K562 (cell line): ENCODE results near the gene U2AF1L4. TPM values are rescaled to one million over a fixed set of nuclear protein-coding genes. Genes with fewer than 3 reads are reported as not detected.

Source experiments
- CEBPB ChIP-seq: fragments of 450-650 bp; IDR thresholded peaks from 2 replicates; pipeline ENCODE4 v1.6.1; 2016; ENCODE audit warnings: missing genetic modification characterization, missing compliant biosample characterization
- CSDE1 ChIP-seq, 2 experiments: fragments of 450-650 bp; IDR thresholded peaks; 2 replicates each; pipeline ENCODE4 v1.6.1; 2016; ENCODE audit warnings: mild to moderate bottlenecking in 1 of 2
- GATA2 ChIP-seq: sonication (generic); formaldehyde crosslinking; IDR thresholded peaks from 2 replicates; pipeline ENCODE4 v1.4.0; 2020; ENCODE audit warnings: mild to moderate bottlenecking, missing genetic modification reagents
- HCFC1 ChIP-seq: IDR thresholded peaks from 2 replicates; pipeline ENCODE4 v1.6.1; 2012; ENCODE audit warnings: low read depth, low read length, improper control_type of control experiment
- HIVEP1 ChIP-seq: fragments of 250-450 bp; sonication (Bioruptor Pico); IDR thresholded peaks from 2 replicates; pipeline ENCODE4 v1.4.0; 2020; ENCODE audit warnings: mild to moderate bottlenecking
- MCM2 ChIP-seq: fragments of 450-650 bp; IDR thresholded peaks from 2 replicates; pipeline ENCODE4 v1.6.1; 2017; ENCODE audit warnings: low read depth, mild to moderate bottlenecking
- NR2C2 ChIP-seq, 2 experiments: fragments of 200-800 bp in 1 of 2; sonication (Bioruptor generic) in 1 of 2; sonication (generic) in 1 of 2; formaldehyde crosslinking in 1 of 2; IDR thresholded peaks; 2 replicates each; pipeline versions ENCODE4 v1.6.1 to v1.8.0; 2016 to 2022; ENCODE audit warnings: mild to moderate bottlenecking in 1 of 2, missing compliant biosample characterization in 1 of 2, missing genetic modification characterization in 1 of 2, missing genetic modification reagents in 1 of 2
- OTX1 ChIP-seq: fragments of 450-650 bp; formaldehyde crosslinking; IDR thresholded peaks from 2 replicates; pipeline ENCODE4 v1.4.0; 2022; ENCODE audit warnings: mild to moderate bottlenecking
- PTRF ChIP-seq: fragments of 450-650 bp; IDR thresholded peaks from 2 replicates; pipeline ENCODE4 v1.6.1; 2016; ENCODE audit warnings: mild to moderate bottlenecking, missing genetic modification characterization, missing compliant biosample characterization
- RAD21 ChIP-seq, 2 experiments: fragments of 250-450 bp in 1 of 2; fragments of 450-650 bp in 1 of 2; sonication (Bioruptor Pico) in 1 of 2; formaldehyde crosslinking in 1 of 2; IDR thresholded peaks in 1 of 2; conservative IDR thresholded peaks in 1 of 2; 2 replicates each; pipeline versions ENCODE4 v1.4.0 to v1.8.0; 2020 to 2022; ENCODE audit warnings: mild to moderate bottlenecking in 2 of 2, moderate library complexity in 1 of 2
- SAFB2 ChIP-seq: fragments of 200-400 bp; formaldehyde crosslinking; IDR thresholded peaks from 2 replicates; pipeline ENCODE4 v1.6.1; 2018; ENCODE audit warnings: borderline replicate concordance, low read length, low read depth, moderate library complexity; ENCODE audit not compliant: severe bottlenecking
- STAG1 ChIP-seq: sonication (generic); formaldehyde crosslinking; IDR thresholded peaks from 2 replicates; pipeline ENCODE4 v1.5.0; 2020; ENCODE audit warnings: missing genetic modification reagents, borderline replicate concordance
- XRCC5 ChIP-seq: fragments of 200-400 bp; formaldehyde crosslinking; IDR thresholded peaks from 2 replicates; pipeline ENCODE4 v1.6.1; 2017; ENCODE audit warnings: low read depth, mild to moderate bottlenecking, low read length
- ZNF224 ChIP-seq: sonication (generic); formaldehyde crosslinking; IDR thresholded peaks from 2 replicates; pipeline ENCODE4 v1.8.0; 2022; ENCODE audit warnings: mild to moderate bottlenecking, missing genetic modification reagents
- ZNF695 ChIP-seq: fragments of 450-650 bp; formaldehyde crosslinking; IDR thresholded peaks from 2 replicates; pipeline ENCODE4 v1.4.0; 2020; ENCODE audit warnings: mild to moderate bottlenecking, moderate library complexity
- polyA plus RNA-seq, 8 experiments: library from polyadenylated mRNA; depleted of rRNA in 4 of 8; stranded (reverse) in 5 of 8; unstranded in 3 of 8; fragments of >200 nt; fragmentation: Nextera tagmentation in 2 of 8; fragmentation: Illumina TruSeq in 1 of 8; extraction: Ambion mirVana in 2 of 8; extraction: Trizol in 1 of 8; gene quantifications; 2 replicates each; pipeline versions ENCODE4 v1.2.1 to v1.2.3, GENCODE V29; 2011 to 2014; ENCODE audit warnings: inconsistent platforms in 1 of 8, missing spikeins in 1 of 8
- total RNA-seq, 7 experiments: library from RNA; depleted of rRNA in 6 of 7; stranded (reverse); fragments of >200 nt in 6 of 7; fragmentation: Illumina TruSeq in 2 of 7; extraction: Trizol in 2 of 7; gene quantifications; 2 replicates each; pipeline versions ENCODE4 v1.2.1 to v1.2.3, GENCODE V29; 2011 to 2021; ENCODE audit warnings: low replicate concordance in 1 of 7
- TF ChIP-seq, protein P1 (sequence below): sonication (generic); formaldehyde crosslinking; IDR thresholded peaks from 2 replicates; pipeline ENCODE4 v1.8.0; 2023; ENCODE audit warnings: mild to moderate bottlenecking, missing genetic modification reagents
- TF ChIP-seq, protein P2 (sequence below): fragments of 150-350 bp; conservative IDR thresholded peaks from 2 replicates; pipeline ENCODE4 v1.6.1; 2014; ENCODE audit warnings: low read length
- TF ChIP-seq, protein P3 (sequence below): fragments of 450-650 bp; formaldehyde crosslinking; conservative IDR thresholded peaks from 2 replicates; pipeline ENCODE4 v1.4.0; 2022; ENCODE audit warnings: mild to moderate bottlenecking, missing genetic modification characterization
- TF ChIP-seq, protein P4 (sequence below): fragments of 450-650 bp; IDR thresholded peaks from 2 replicates; pipeline ENCODE4 v1.6.1; 2017; ENCODE audit warnings: antibody characterized with exemption

Gene U2AF1L4
- total and polyA plus RNA-seq, 9 of the 15 experiments (the other 6 are each of a cell fraction or from before 2014, with no cell fraction given): 8.4 to 19.5 (median 12.6) TPM

DNA sequence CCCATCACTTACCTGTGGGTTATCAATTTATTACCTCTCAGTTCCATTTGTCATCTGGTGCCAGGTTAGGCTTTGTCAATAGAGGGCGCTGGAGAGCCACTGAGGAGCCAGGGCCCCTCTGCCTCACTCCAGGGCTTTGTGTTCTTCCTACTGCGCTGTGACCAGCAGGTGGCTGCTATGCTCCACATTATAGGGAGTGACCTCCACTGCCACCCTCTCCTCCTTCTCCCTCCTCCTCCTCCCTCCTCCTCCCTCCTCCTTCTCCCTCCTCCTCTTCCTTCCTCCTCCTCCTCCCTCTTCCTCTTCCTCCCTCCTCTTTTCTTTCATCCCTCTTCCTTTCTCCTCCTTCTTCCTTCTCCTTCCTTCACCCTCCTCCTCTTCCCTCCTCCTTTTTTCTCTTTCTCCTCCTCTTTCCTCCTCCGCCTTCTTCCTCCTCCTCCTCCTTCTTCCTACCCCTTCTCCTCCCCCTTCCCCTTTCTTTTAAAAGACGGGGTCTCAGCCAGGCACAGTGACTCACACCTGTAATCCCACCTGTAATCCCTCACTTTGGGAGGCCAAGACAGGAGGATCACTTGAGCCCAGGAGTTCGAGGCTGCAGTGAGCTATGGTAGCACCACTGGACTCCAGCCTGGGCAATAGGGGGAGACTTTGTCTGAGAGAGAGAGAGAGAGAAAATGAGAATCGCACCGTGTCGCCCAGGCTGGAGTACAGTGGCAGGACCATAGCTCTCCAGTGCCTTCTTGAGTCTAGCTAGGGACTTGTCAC is 51.2 kb downstream of the U2AF1L4 start (continued):
- TF ChIP-seq, protein P1, sequence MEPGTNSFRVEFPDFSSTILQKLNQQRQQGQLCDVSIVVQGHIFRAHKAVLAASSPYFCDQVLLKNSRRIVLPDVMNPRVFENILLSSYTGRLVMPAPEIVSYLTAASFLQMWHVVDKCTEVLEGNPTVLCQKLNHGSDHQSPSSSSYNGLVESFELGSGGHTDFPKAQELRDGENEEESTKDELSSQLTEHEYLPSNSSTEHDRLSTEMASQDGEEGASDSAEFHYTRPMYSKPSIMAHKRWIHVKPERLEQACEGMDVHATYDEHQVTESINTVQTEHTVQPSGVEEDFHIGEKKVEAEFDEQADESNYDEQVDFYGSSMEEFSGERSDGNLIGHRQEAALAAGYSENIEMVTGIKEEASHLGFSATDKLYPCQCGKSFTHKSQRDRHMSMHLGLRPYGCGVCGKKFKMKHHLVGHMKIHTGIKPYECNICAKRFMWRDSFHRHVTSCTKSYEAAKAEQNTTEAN (CRISPR knock-in tag): 0 out of 2 replicates have a peak, but pooled peaks have one; percentile 31
- TF ChIP-seq GATA2 (CRISPR knock-in tag) (no peak), PTRF (tag) (no peak), CSDE1 (IDR thresholded peaks at IDR 0.05) (peak in 1 of 2 experiments; percentile 28; a peak in 1 of 4 replicates), ZNF695 (CRISPR knock-in tag) (no peak), XRCC5 (peak; percentile 91), STAG1 (CRISPR knock-in tag) (peak; percentile 92), OTX1 (CRISPR knock-in tag) (peak; percentile 97), RAD21 (CRISPR knock-in tag; conservative IDR thresholded peaks at IDR 0.05 in 1 of 2, IDR thresholded peaks at IDR 0.05 in 1 of 2) (peak; percentile 97 to 99), SAFB2 (no peak), NR2C2 (CRISPR knock-in tag; IDR thresholded peaks at IDR 0.05) (peak; percentile 57; the same call in 1 of the 2 replicates), NR2C2 (tag; IDR thresholded peaks at IDR 0.05) (no peak), HIVEP1 (CRISPR knock-in tag) (no peak), CEBPB (tag) (no peak), MCM2 (peak; percentile 96), HCFC1 (peak; percentile 47; the same call in 1 of the 2 replicates), ZNF224 (CRISPR knock-in tag) (no peak)
- TF ChIP-seq, protein P2, sequence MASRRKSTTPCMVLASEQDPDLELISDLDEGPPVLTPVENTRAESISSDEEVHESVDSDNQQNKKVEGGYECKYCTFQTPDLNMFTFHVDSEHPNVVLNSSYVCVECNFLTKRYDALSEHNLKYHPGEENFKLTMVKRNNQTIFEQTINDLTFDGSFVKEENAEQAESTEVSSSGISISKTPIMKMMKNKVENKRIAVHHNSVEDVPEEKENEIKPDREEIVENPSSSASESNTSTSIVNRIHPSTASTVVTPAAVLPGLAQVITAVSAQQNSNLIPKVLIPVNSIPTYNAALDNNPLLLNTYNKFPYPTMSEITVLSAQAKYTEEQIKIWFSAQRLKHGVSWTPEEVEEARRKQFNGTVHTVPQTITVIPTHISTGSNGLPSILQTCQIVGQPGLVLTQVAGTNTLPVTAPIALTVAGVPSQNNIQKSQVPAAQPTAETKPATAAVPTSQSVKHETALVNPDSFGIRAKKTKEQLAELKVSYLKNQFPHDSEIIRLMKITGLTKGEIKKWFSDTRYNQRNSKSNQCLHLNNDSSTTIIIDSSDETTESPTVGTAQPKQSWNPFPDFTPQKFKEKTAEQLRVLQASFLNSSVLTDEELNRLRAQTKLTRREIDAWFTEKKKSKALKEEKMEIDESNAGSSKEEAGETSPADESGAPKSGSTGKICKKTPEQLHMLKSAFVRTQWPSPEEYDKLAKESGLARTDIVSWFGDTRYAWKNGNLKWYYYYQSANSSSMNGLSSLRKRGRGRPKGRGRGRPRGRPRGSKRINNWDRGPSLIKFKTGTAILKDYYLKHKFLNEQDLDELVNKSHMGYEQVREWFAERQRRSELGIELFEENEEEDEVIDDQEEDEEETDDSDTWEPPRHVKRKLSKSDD: peak; percentile 50; the same call in 1 of the 2 replicates
- TF ChIP-seq, protein P3, sequence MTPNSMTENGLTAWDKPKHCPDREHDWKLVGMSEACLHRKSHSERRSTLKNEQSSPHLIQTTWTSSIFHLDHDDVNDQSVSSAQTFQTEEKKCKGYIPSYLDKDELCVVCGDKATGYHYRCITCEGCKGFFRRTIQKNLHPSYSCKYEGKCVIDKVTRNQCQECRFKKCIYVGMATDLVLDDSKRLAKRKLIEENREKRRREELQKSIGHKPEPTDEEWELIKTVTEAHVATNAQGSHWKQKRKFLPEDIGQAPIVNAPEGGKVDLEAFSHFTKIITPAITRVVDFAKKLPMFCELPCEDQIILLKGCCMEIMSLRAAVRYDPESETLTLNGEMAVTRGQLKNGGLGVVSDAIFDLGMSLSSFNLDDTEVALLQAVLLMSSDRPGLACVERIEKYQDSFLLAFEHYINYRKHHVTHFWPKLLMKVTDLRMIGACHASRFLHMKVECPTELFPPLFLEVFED (CRISPR knock-in tag): peak; percentile 97
- TF ChIP-seq, protein P4, sequence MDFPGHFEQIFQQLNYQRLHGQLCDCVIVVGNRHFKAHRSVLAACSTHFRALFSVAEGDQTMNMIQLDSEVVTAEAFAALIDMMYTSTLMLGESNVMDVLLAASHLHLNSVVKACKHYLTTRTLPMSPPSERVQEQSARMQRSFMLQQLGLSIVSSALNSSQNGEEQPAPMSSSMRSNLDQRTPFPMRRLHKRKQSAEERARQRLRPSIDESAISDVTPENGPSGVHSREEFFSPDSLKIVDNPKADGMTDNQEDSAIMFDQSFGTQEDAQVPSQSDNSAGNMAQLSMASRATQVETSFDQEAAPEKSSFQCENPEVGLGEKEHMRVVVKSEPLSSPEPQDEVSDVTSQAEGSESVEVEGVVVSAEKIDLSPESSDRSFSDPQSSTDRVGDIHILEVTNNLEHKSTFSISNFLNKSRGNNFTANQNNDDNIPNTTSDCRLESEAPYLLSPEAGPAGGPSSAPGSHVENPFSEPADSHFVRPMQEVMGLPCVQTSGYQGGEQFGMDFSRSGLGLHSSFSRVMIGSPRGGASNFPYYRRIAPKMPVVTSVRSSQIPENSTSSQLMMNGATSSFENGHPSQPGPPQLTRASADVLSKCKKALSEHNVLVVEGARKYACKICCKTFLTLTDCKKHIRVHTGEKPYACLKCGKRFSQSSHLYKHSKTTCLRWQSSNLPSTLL: 0 out of 2 replicates have a peak, but pooled peaks have one; percentile 40
